ENCODE results near the gene RNF208. TPM values are rescaled to one million over a fixed set of nuclear protein-coding genes. Genes with fewer than 3 reads are reported as not detected.

The RNF208 gene
- polyA plus RNA-seq, 1 of the 3 experiments (the other 2 are of a cell fraction) = 2.7 TPM

DNA sequence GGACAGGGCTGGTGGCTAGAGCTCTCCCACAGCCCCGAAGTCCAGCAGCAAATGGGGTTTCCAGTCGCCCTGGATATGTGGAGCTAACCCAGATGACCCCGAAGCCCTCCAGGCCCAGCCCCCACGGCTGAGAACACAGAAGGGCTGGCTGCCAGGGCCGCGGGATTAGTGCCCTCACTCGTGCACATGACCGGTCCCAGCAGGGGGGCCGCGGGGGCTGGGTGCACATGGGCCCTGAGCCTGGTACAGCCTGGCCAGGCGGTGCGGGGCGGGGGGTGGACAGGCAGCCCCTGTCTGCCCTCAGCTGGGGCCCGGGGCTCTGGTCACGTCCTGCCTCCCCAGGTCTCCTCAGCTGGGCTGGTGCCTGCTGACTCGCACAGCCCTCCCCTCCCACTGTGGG, 27.7 kb downstream of the RNF208 start:
- 77% methylated on average over 9 of the region's 16 CpGs for WGBS (ENCODE audit: low lambda C conversion rate)
- POLR2A ChIA-PET = interaction anchor here (1.4 kb wide), 1 partner anchor 65 kb away, joined by 3 read pairs; no protein-coding TSS in a partner anchor
- peaks cover 67% of the 10 kb centered on the region for H4K20me1 ChIP-seq (ENCODE audit: insufficient read depth)

DNA sequence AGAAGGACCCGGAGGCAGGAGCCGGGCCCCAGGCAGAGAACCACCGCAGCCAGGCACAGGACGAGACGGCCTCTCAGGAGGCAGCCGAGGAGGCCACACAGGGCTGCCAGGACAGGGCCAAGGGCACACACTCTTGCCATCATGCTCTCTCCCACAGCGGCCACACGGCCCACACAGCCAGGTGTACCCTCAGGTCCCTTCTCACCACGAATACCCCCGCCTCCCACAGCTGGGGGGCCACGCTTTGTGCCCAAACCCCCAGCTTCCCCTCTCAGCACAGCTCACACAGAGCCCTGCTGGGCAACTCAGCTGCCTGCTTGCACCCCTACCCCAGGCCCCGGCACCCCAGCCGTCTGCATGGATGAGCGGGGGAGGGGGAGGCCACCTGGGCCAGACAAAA, 28.3 kb downstream of the RNF208 start:
- Histone ChIP-seq H3F3A (replicated peaks; ENCODE audit: insufficient read depth) (peaks cover 14% of the 10 kb centered on the region), H2AFZ (ENCODE audit: low read depth) (no peak overlapping the region), H3K4me1 (ENCODE audit: control insufficient read depth in 1 of 2, insufficient read depth in 2 of 2, low read depth in 1 of 2, low read length in 1 of 2) (peaks cover 10 to 23% of the 10 kb centered on the region in 2 experiments), H4K20me1 (ENCODE audit: insufficient read depth) (peaks cover 66% of the 10 kb centered on the region), H3K4me2 (no peak overlapping the region), H3K27me3 (ENCODE audit: insufficient read depth) (no peaks in the 10 kb centered on the region), H3K9me2 (no peaks in the 10 kb centered on the region), H3K27ac (ENCODE audit: low read depth in 2 of 2, low read length in 1 of 2) (no peak overlapping the region), H3K79me2 (ENCODE audit: insufficient read depth) (peaks cover 70% of the 10 kb centered on the region), H3K9ac (no peak overlapping the region), H3K9me3 (no peaks in the 10 kb centered on the region), H3K36me3 (replicated peaks in 1 of 2; ENCODE audit: control insufficient read depth in 1 of 2, insufficient read depth in 2 of 2, low read length in 1 of 2) (peaks cover 3 to 21% of the 10 kb centered on the region in 2 experiments), H3K4me3 (ENCODE audit: low read depth in 2 of 2, low read length in 1 of 2) (no peak overlapping the region)
- ChIA-PET POLR2A (no interaction called here), CTCF (interaction anchor here (1.2 to 3.1 kb wide), 3 partner anchors 20 to 43 kb away, joined by 5 to 11 read pairs (median 6); partner anchors contain the start of gene RNF224)
- no CpG with 5 or more reads among the region's 14 CpGs for WGBS (ENCODE audit: low lambda C conversion rate)
- no peak for DNase-seq
- TF ChIP-seq SIN3A (IDR thresholded peaks at IDR 0.05; ENCODE audit: borderline replicate concordance, low read depth, low read length) (no peak), CTCF (IDR thresholded peaks at IDR 0.05) (no peak), POLR2AphosphoS5 (IDR thresholded peaks at IDR 0.05; ENCODE audit: low read depth, low read length) (no peak), TAF1 (IDR thresholded peaks at IDR 0.05; ENCODE audit: borderline replicate concordance, low read depth, low read length) (no peak), PBX3 (IDR thresholded peaks at IDR 0.05) (no peak), USF2 (IDR thresholded peaks at IDR 0.05; ENCODE audit: borderline replicate concordance, low read depth, low read length) (no peak), TCF12 (IDR thresholded peaks at IDR 0.05) (no peak), GABPA (IDR thresholded peaks at IDR 0.05; ENCODE audit: low read depth) (no peak), ELF1 (IDR thresholded peaks at IDR 0.05) (no peak)

More for the DNA sequence above, 27.7 kb downstream of the RNF208 start:
- H3K27ac ChIP-seq (ENCODE audit: low read depth in 2 of 2, low read length in 1 of 2) = no peak overlapping the region
- no peak overlapping the region for H3K9ac ChIP-seq
- peaks cover 15 to 26% of the 10 kb centered on the region in 2 experiments for H3K4me1 ChIP-seq (ENCODE audit: control insufficient read depth in 1 of 2, insufficient read depth in 2 of 2, low read depth in 1 of 2, low read length in 1 of 2)
- H3K4me3 ChIP-seq (ENCODE audit: low read depth in 2 of 2, low read length in 1 of 2) = no peak overlapping the region
- no peaks in the 10 kb centered on the region for H3K27me3 ChIP-seq (ENCODE audit: insufficient read depth)
- no peak overlapping the region for H3K4me2 ChIP-seq
- no peaks in the 10 kb centered on the region for H3K9me2 ChIP-seq
- CTCF ChIA-PET = interaction anchor here (1.3 to 2.0 kb wide), 4 partner anchors 28 to 165 kb away, joined by 3 to 9 read pairs (median 4); partner anchors contain the start of genes NPDC1 and RNF224
- no peak for DNase-seq
- no peaks in the 10 kb centered on the region for H3K9me3 ChIP-seq
- peaks cover 73% of the 10 kb centered on the region for H3K79me2 ChIP-seq (ENCODE audit: insufficient read depth)
- TF ChIP-seq FOSL2 (IDR thresholded peaks at IDR 0.05; ENCODE audit: borderline replicate concordance, low read depth) (no peak), ZBTB33 (IDR thresholded peaks at IDR 0.05; ENCODE audit: borderline replicate concordance, low read depth) (no peak), MAX (IDR thresholded peaks at IDR 0.05; ENCODE audit: low read depth) (no peak), TEAD4 (IDR thresholded peaks at IDR 0.05; ENCODE audit: borderline replicate concordance, insufficient read depth) (no peak), TCF12 (IDR thresholded peaks at IDR 0.05) (no peak), JUND (IDR thresholded peaks at IDR 0.05) (no peak), EP300 (IDR thresholded peaks at IDR 0.05; ENCODE audit: borderline replicate concordance in 1 of 2, low read depth in 1 of 2, low read length in 1 of 2) (no peak), USF2 (IDR thresholded peaks at IDR 0.05; ENCODE audit: borderline replicate concordance, low read depth, low read length) (no peak), RCOR1 (IDR thresholded peaks at IDR 0.05; ENCODE audit: low read length) (no peak)
- TF ChIP-seq, protein P1, sequence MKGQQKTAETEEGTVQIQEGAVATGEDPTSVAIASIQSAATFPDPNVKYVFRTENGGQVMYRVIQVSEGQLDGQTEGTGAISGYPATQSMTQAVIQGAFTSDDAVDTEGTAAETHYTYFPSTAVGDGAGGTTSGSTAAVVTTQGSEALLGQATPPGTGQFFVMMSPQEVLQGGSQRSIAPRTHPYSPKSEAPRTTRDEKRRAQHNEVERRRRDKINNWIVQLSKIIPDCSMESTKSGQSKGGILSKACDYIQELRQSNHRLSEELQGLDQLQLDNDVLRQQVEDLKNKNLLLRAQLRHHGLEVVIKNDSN (IDR thresholded peaks at IDR 0.05; ENCODE audit: borderline replicate concordance, low read depth) = no peak
- H3K36me3 ChIP-seq (replicated peaks in 1 of 2; ENCODE audit: control insufficient read depth in 1 of 2, insufficient read depth in 2 of 2, low read length in 1 of 2) = peaks cover 3 to 21% of the 10 kb centered on the region in 2 experiments
- H3F3A ChIP-seq (replicated peaks; ENCODE audit: insufficient read depth) = peaks cover 8% of the 10 kb centered on the region
- H2AFZ ChIP-seq (ENCODE audit: low read depth) = no peak overlapping the region

All from SK-N-SH (cell line).